HG03432 (cell line): ENCODE data around the gene TAGLN3.

Experiments
- ATAC-seq: cut with Tn5 transposase; IDR thresholded peaks from one replicate; pipeline ENCODE4 v1.9.1; 2021; ENCODE audit warnings: mild to moderate bottlenecking, moderate library complexity; ENCODE audit not compliant: unreplicated experiment

Gene TAGLN3

DNA sequence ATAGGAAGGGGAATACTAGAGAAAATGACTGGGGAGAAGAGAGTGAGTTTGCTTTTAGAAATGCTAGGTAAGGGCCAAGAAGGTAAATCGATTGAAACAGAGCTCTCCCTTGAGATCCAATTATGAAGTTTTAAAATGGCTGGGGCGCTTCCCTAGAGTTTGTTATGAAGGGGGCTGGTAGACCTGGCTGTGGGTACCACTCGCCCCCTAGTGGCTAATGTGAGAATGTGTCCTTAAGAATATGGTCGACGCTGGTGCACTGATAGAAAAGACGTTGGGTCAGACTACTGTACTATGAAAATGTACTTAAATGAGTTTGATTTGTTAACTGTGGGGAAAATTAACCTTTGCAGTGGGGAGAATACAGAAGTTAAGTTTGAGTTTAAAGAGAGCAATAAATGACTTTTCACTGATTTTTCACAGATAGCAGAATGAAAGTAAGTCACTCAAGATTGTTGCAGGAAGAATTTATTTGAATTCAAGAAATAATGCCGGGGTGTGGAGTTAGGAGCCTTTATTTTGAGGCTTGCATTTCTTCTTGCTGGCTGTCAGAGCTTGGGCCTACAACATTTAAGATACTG is 45.0 kb downstream of the TAGLN3 start:
- ATAC-seq: peak; percentile 88

DNA sequence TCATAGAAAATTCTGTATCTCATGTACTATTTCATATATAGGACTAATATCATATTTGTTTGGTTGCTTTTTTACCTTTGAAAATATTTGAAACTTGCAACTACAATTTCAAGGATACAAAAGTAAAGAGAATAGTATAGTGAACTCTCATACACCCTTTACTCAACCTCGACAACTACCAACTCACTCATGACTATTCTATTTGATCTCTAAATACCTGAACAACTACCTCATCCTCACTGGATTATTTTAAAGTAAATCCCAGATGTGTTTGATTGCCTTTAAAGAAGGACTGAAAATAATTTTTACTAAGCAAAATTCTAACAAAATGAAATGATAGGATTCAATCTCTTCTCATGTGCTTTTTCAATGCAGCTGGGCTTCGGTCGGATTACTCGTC is 47.9 kb downstream of the TAGLN3 start:
- ATAC-seq: no peak

DNA sequence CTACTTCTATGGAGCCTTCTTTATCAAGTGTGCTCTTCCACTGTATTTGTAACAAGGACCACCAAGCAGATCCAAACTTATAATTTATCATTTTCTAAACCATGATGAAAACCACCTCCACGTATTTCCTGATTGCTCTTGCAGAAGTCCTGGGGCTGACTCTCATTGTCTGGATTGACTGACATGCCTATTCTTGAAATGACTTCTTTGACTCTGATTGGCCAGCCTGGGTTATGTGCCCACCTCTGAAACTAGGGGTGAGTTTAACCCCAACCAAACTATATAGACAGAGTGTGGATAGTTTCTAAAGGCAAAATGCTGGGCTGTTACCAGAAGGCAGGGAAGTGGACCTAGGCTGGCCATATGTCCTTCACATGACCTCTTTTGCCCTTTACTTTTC is 48.5 kb downstream of the TAGLN3 start:
- peak; percentile 53 for ATAC-seq

DNA sequence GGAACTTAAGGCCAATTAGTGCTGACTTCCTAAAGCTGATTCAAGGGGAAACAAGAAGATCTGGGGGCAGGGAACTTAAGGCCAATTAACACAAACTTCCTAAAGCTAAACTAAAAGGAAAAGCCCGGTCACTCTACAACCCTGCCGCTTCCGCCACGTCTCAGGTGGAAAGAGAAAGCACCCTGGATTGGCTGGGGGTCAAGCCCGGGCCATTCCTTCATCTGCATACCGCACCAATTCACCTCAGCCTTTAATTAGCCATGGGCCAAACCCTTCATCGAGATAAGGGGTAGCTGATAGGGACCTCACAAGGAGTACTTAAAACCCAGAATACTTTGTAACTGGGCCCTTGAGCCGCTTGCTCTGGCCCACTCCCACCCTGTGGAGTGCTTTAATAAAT is 50.2 kb downstream of the TAGLN3 start:
- no peak for ATAC-seq

DNA sequence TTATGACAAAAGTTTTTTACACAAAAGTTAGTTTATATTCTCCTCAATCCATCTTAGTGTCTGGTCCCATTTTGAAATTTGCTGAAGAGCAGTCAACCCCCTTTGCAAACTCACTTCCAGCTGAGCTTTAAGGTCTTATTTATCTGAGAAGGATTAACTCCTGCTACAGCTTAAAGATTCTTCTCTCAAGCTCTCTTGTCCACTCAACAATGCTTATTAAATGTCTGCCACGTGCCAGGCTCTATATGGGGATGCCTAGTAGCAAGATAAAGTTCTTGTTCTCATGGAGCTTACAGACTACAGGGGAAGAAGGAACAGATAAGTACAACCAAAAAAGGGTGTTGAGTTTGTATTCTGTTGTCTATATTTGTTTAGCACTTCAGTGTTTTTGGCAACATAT is 54.5 kb downstream of the TAGLN3 start:
- no peak for ATAC-seq

DNA sequence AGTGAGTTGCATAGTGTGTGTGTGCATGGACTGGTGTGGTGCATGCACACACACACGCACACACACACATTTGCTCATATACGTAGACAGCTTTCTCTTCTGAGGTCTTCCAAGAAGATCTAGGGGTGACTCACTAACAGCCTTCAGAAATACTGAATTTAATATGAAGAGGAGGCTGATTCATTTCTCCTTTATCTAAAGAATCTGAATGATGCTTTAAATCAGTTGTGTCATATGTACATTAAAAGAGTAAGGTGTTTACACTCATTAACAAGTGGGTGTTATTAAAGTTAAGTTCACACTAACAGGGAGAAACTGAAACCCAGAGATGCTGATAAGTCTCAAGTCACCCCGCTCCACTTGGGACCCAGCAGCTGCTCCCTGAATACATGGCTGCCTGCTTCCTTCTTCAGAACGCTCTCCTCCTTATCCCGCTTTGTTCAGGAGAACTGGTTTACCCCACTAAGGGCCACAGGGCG is 57.8 kb downstream of the TAGLN3 start:
- ATAC-seq: no peak

DNA sequence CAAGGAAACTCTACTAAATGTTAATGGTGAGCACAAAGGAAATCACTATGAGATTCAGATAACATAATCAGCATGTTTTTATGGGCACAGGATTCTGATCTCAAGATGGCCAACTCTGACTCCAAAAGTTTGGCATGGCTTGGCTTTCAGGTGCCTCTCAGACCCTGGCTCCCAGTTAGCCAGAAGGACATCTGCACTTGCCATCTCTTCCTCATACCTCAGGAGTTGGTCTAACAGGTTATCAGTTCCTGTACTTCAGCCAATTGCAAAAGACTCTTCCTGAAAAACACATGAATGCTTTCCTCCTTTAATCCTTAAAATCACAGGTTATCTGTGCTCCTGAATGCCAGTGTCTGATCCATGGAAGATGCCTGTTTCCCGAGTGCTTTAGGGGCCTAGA is 60.8 kb downstream of the TAGLN3 start:
- no peak for ATAC-seq

DNA sequence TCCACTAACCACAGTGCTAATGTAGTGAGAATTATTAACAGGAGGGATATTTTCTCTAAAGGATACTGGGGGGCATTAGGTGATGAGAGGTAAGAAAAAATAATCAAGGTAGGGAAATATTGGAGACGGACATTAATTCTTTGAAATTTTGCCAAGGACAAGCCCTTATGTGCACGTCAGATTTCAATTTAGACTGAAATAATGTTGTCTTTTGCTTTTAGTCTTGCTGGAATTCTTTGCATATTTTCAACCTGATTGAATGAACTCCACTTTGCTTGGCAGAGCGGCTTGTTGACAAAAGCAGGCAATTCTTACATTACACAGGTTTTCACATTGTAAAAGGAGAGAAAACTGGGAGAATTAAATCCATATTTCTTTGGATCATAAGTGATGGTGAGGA is 62.4 kb downstream of the TAGLN3 start:
- no peak for ATAC-seq
